ENCODE measurements around the gene STYXL1.

Gene STYXL1

GRCh38 chr7:75994388-75995051, 53.3 kb downstream of the STYXL1 start, which contains the start of gene TMEM120A:
TMEM120A (minus strand) TSS chr7:75994595; CDS start chr7:75994570, 25 bp downstream.
- Histone ChIP-seq H3K4me1 (ENCODE audit: control insufficient read depth in 1 of 2, insufficient read depth in 1 of 2, low read depth in 1 of 2, low read length in 1 of 2) (peaks cover 47 to 52% of the 10 kb centered on the region in 2 experiments), H3K27me3 (no peaks in the 10 kb centered on the region), H3K27ac (peak within 1 kb of the TSS; percentile 97), H3K4me3 (ENCODE audit: low read depth in 1 of 2, low read length in 1 of 2) (peak within 1 kb of the TSS; percentile 92 to 95), H3K36me3 (peaks cover 22% of the 10 kb centered on the region), H3K9me3 (no peaks in the 10 kb centered on the region)
- peak; percentile 77 for TF ChIP-seq CTCF (IDR thresholded peaks at IDR 0.05)

DNA sequence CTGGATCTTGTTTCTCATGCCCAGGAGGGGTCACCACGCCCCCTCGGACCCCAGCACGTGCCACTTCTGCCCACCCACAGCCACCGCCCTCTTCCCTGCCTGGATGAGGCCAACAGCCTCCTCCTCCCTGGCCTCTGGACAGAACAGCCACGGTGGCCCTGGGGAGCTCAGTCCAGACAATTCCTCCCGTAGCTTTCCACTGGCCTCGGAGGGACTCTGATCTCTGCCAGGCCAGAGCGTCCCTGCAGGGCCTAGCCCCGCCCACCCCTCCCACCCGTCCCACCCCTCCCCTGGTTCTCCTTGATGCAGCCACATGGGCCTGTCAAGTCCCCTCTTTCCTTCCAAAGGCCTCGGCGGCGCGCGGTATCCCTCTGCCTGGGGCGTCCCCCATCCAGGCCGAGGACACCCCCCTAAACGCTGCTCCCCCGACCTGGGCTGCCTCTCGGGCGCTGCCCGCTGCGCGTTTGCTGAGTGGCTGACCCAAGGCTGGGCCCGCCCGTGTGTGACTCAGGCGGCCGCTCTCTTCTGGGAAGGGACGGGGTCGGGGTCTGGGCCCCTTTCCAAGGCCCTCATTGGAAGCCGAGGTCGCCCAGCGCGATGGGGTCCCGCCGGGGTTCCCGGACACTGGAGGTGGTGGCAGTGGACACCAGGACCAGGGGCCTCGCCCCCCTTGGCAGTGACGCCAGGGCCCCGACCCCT, 54.0 kb downstream of the STYXL1 start:
- TF ChIP-seq CTCF (IDR thresholded peaks at IDR 0.05), result no peak
- no peaks in the 10 kb centered on the region for H3K9me3 ChIP-seq
- no peaks in the 10 kb centered on the region for H3K27me3 ChIP-seq
- peak overlapping the region; percentile 97 for H3K27ac ChIP-seq
- H3K36me3 ChIP-seq, result peaks cover 28% of the 10 kb centered on the region
- peaks cover 47 to 52% of the 10 kb centered on the region in 2 experiments for H3K4me1 ChIP-seq (ENCODE audit: control insufficient read depth in 1 of 2, insufficient read depth in 1 of 2, low read depth in 1 of 2, low read length in 1 of 2)
- H3K4me3 ChIP-seq (ENCODE audit: low read depth in 1 of 2, low read length in 1 of 2), result peak overlapping the region; percentile 92 to 95

DNA sequence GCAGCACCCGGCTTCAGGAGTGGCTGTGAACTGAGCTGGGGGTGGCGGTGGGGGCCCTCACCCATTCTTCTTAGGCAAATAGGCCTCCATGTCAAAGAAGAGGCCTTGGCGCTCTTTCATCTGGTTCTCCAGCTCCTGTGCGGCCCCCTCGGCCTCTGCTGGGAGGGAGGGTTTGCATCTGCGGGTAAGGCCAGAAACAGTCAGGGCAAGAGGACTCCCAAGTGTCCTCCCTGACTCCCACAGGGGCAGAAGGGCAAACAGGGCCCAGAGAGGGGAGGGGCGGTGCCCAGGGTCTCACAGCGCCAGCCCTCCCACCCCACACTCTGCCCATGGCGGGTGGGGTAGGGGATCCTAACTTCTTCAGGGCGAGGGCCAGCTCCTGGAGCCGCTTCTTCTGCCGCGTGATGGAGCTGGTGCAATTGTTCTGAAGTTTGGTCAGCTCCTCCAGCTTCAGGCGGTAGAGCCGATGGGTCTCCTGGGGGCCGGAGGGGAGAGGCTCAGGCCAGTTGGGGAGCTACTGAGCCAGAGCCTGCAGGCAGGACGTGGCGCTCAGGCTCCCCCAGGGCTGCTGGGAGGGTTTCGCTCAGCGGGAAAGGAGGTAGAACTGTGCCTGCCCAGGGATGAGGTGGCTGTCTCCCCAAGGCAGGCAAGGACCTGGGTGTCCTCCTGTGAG, 55.6 kb downstream of the STYXL1 start:
- Histone ChIP-seq H3K27me3 (no peaks in the 10 kb centered on the region), H3K4me1 (ENCODE audit: control insufficient read depth in 1 of 2, insufficient read depth in 1 of 2, low read depth in 1 of 2, low read length in 1 of 2) (peaks cover 35 to 39% of the 10 kb centered on the region in 2 experiments), H3K36me3 (peaks cover 41% of the 10 kb centered on the region), H3K9me3 (no peaks in the 10 kb centered on the region), H3K4me3 (ENCODE audit: low read depth in 1 of 2, low read length in 1 of 2) (no peak overlapping the region), H3K27ac (peak overlapping the region; percentile 21)
- TF ChIP-seq CTCF (IDR thresholded peaks at IDR 0.05), result no peak

DNA sequence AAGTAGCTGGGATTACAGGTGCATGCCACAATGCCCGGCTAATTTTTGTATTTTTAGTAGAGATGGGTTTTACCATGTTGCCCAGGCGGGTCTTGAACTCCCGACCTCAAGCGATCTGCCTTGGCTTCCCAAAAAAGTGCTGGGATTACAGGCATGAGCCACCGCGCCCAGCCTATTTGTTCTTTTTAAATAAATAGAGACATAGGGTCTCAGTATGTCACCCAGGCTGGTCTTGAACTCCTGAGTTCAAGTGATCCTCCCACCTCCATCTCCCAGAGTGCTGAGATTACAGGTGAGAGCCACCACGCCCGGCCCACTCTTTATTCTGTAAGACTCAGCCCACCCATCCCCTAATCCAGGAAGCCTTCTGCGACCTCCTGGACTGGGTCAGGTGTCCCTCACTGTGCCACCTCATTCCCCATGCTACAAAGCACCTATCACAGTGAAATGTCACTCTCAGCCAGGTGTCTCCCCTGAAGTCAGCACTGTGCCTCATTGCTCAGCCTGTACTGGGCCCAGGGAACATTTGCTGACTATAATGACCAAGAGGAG, 56.2 kb downstream of the STYXL1 start:
- H3K9me3 ChIP-seq, result no peaks in the 10 kb centered on the region
- no peak overlapping the region for H3K4me3 ChIP-seq (ENCODE audit: low read depth in 1 of 2, low read length in 1 of 2)
- no peaks in the 10 kb centered on the region for H3K27me3 ChIP-seq
- H3K27ac ChIP-seq, result peak overlapping the region; percentile 21
- no peak for TF ChIP-seq CTCF (IDR thresholded peaks at IDR 0.05)
- H3K36me3 ChIP-seq, result peaks cover 47% of the 10 kb centered on the region
- peaks cover 29 to 33% of the 10 kb centered on the region in 2 experiments for H3K4me1 ChIP-seq (ENCODE audit: control insufficient read depth in 1 of 2, insufficient read depth in 1 of 2, low read depth in 1 of 2, low read length in 1 of 2)

GRCh38 chr7:75989500-75990388, 58.1 kb downstream of the STYXL1 start:
- Histone ChIP-seq H3K27me3 (no peaks in the 10 kb centered on the region), H3K9me3 (no peaks in the 10 kb centered on the region), H3K36me3 (peaks cover 66% of the 10 kb centered on the region), H3K4me1 (ENCODE audit: control insufficient read depth in 1 of 2, insufficient read depth in 1 of 2, low read depth in 1 of 2, low read length in 1 of 2) (peaks cover 10 to 14% of the 10 kb centered on the region in 2 experiments), H3K27ac (no peak overlapping the region), H3K4me3 (ENCODE audit: low read depth in 1 of 2, low read length in 1 of 2) (no peak overlapping the region)
- TF ChIP-seq CTCF (IDR thresholded peaks at IDR 0.05), result no peak
